HFF-Myc (cell line): Measurements from ENCODE around the gene FNDC11.

Experiments
- DNase-seq: peaks from one replicate; pipeline ENCODE4 v3.0.0-alpha.2; 2011; ENCODE audit warnings: low read depth; ENCODE audit errors: extremely low read depth
- H3K4me3 ChIP-seq: replicated peaks from 2 replicates; pipeline ENCODE4 v1.5.1; 2011; ENCODE audit warnings: low read depth, mild to moderate bottlenecking, control low read depth, low read length
- TF ChIP-seq, protein P1 (sequence below): IDR thresholded peaks from 2 replicates; pipeline ENCODE4 v1.5.1; 2012; ENCODE audit warnings: mild to moderate bottlenecking, low read depth, low read length, control low read depth; ENCODE audit errors: missing control alignments

FNDC11 gene

GRCh38 chr20:63592661-63593060, 38.7 kb downstream of the FNDC11 start:
- no peak for DNase-seq
- TF ChIP-seq, protein P1, sequence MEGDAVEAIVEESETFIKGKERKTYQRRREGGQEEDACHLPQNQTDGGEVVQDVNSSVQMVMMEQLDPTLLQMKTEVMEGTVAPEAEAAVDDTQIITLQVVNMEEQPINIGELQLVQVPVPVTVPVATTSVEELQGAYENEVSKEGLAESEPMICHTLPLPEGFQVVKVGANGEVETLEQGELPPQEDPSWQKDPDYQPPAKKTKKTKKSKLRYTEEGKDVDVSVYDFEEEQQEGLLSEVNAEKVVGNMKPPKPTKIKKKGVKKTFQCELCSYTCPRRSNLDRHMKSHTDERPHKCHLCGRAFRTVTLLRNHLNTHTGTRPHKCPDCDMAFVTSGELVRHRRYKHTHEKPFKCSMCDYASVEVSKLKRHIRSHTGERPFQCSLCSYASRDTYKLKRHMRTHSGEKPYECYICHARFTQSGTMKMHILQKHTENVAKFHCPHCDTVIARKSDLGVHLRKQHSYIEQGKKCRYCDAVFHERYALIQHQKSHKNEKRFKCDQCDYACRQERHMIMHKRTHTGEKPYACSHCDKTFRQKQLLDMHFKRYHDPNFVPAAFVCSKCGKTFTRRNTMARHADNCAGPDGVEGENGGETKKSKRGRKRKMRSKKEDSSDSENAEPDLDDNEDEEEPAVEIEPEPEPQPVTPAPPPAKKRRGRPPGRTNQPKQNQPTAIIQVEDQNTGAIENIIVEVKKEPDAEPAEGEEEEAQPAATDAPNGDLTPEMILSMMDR = no peak
- H3K4me3 ChIP-seq = no peak overlapping the region

DNA sequence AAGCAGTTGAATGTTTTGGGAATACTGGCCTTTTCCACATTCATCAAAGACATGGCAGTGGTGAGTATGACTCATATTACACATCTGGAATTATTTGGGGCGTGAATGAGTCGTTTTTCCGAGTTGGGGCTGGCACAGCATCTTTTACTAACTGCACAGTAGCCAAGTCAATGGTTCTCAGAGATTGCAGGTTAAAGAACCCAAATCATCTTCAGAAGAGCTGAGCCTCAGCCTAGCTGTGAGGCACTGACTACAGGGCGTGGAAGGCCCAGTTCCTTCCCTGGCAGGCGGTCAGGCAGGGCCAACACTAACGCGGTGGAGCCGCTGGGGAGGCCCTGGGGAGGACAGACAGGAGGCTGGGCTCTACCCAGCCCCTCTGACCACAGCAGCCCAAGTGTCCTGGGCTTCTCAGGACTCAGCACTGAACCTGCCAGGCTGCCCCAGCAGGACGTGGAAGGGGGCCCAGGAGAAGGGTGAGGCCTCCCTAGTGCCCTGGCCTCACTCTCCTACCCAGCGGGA, 40.1 kb downstream of the FNDC11 start:
- TF ChIP-seq, protein P1 = no peak
- no peak overlapping the region for H3K4me3 ChIP-seq
- peak; percentile 73 for DNase-seq

GRCh38 chr20:63595416-63596127, 41.6 kb downstream of the FNDC11 start:
- DNase-seq = no peak
- no peak overlapping the region for H3K4me3 ChIP-seq
- TF ChIP-seq, protein P1 = no peak

DNA sequence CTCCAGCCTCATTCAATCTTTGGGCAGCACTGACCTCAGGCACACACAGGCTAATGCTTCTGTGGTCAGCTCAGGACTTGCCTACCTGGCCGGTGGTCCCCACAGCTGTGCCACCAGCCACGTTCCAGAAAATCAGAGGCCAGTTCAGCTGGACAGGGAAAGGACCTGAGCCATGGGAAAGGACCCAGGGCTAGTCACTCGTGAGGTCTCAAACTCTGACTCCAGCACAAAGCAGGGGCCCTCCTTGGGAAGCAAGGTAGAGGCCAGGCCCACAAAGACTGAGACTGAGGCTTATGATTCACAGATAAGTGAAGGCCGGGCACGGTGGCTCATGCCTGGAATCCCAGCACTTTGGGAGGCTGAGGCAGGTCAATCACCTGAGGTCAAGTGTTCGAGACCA, 42.5 kb downstream of the FNDC11 start:
- no peak for DNase-seq
- TF ChIP-seq, protein P1 = no peak
- H3K4me3 ChIP-seq = no peak overlapping the region

GRCh38 chr20:63597651-63598478, 43.9 kb downstream of the FNDC11 start:
- TF ChIP-seq, protein P1 = no peak
- DNase-seq = no peak
- H3K4me3 ChIP-seq = no peak overlapping the region

GRCh38 chr20:63598479-63599395, 44.8 kb downstream of the FNDC11 start:
- no peak overlapping the region for H3K4me3 ChIP-seq
- DNase-seq = no peak
- TF ChIP-seq, protein P1 = no peak
